Heart left ventricle (tissue), 13 donors: ENCODE measurements around the gene BTRC.

Experiments
- POLR2A ChIP-seq, 2 donors: fragments of 450-650 bp; IDR thresholded peaks; one replicate each; pipeline ENCODE4 v1.6.1; 2017; ENCODE audit warnings: antibody characterized with exemption in 2 of 2, mild to moderate bottlenecking in 2 of 2, moderate library complexity in 2 of 2
- TF ChIP-seq, protein P1 (sequence below), 12 donors: fragments of 200-600 bp; sonication (generic) in 4 of 12; IDR thresholded peaks; one replicate each; pipeline versions ENCODE4 v1.5.0 to v1.8.0; 2018 to 2022; ENCODE audit warnings: antibody characterized with exemption in 12 of 12, mild to moderate bottlenecking in 5 of 12
- donor health status: ischemic (EF 13 %, LVEDD 7.1; RV severe dilation, severe dysfunction).
- donor health status: DM: no; HTN: yes; CAD: no.
- donor health status: DM: no; HTN: no; CAD: no.
- donor health status: ischemic (EF 25% LVEDD 6.9; RV normal size, moderate dysfunction).
- donor health status: ischemic (EF 25% LVEDD 5.7; RV mildly dilated, moderate dysfunction).
- donor health status: ischemic (EF 35%, LVEDD 5.7; RV mildly dilated, moderate dysfunction).
- donor health status: nonischemic (EF 11% LVEDD 7.7; RV severe dilation, severe dysfunction).
- donor health status: DM: yes; HTN: yes; CAD: no.
- donor health status: PGD.
- donor health status: ischemic (EF 29% LVEDD 5.4; RV normal size, mild dysfunction).
- donor health status: nonischemic (EF 23%, LVEDD 6.1; RV moderate dilation, normal function).

DNA sequence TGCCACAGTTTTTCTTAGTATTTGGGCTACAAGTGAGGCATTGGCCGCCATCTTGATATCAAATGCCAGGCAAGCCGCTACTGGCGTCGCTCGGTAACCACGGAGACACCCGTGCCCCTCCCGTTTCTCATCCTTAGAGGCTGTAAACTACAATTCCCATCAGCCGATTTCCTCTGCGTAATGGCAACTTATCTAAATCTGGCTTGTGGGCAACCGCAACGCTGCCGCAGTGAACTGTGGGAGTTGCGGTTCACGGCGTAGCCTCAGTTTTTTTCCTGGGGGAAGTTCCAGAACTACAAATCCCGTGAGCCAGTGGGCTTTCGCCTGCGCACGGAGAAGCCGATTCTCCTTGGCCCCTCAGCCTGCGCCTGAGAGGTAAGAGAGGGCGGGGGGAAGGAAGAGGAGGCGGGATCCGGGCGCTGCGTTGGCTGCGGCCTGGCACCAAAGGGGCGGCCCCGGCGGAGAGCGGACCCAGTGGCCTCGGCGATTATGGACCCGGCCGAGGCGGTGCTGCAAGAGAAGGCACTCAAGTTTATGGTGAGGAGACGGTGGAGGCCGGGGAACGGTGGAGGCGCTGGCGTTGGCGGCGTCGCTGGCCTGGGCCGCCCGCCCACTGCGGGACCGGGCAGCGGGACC is at the start of gene BTRC:
- TF ChIP-seq, protein P1, sequence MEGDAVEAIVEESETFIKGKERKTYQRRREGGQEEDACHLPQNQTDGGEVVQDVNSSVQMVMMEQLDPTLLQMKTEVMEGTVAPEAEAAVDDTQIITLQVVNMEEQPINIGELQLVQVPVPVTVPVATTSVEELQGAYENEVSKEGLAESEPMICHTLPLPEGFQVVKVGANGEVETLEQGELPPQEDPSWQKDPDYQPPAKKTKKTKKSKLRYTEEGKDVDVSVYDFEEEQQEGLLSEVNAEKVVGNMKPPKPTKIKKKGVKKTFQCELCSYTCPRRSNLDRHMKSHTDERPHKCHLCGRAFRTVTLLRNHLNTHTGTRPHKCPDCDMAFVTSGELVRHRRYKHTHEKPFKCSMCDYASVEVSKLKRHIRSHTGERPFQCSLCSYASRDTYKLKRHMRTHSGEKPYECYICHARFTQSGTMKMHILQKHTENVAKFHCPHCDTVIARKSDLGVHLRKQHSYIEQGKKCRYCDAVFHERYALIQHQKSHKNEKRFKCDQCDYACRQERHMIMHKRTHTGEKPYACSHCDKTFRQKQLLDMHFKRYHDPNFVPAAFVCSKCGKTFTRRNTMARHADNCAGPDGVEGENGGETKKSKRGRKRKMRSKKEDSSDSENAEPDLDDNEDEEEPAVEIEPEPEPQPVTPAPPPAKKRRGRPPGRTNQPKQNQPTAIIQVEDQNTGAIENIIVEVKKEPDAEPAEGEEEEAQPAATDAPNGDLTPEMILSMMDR (IDR thresholded peaks at IDR 0.05), result no peak
- TF ChIP-seq POLR2A (IDR thresholded peaks at IDR 0.05), result peak in 1 of 2 donors; percentile 91
